HG03108 (cell line): ENCODE data around the gene ZNF385C.

Experiments used
- ATAC-seq: cut with Tn5 transposase; IDR thresholded peaks from one replicate; pipeline ENCODE4 v1.9.1; 2021; ENCODE audit warnings: moderate library complexity; ENCODE audit not compliant: unreplicated experiment

The ZNF385C gene

DNA sequence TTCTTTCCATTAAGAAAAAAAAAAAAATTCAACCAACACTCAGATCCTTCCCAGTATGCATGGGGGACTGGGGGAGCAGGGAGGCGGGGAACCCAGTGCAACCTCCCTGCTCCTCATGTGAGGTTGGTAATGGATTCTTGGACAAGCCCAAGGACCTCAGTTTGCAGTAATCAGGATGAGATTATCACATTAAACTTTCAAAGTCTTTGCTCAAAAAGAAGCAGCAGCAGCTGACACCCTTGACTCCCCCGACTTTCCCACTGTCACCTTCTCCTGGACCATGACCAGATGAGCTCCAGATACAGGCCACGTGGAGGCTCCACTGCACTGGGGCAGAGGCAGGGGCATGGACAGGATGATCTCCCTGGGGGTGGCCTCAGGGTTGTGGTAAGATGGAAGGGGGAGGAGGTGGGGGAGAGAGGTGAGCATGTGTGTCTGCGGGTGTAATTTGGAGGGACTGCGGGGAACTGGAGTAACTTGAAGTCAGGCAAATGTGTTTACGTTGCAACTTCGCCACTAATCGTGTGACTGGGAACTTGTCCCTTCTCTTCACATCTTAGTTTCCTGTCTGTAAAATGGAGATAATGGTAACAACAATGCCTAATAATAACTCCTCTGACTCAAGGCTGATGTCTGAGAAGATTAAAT, 19.8 kb downstream of the ZNF385C start:
- ATAC-seq, result no peak

DNA sequence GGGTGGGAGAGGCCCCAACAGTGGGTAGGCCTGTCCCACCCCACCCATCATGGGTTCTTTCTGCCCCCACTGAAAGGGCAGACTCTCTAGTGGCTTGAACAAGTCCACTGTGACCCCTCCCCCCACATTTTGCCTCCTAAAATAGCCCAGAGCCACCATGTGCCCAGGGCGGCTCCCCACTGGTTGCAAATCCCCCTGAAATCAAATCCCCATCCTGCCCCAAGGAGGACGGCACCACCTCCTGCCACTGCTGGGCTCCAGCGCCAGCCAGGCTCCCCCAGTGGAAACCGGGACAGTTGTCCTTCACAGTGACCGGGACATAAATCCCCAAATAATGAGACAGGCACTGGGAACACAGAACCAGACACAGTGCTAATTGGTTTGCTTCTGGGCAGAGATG, 20.5 kb downstream of the ZNF385C start:
- no peak for ATAC-seq

DNA sequence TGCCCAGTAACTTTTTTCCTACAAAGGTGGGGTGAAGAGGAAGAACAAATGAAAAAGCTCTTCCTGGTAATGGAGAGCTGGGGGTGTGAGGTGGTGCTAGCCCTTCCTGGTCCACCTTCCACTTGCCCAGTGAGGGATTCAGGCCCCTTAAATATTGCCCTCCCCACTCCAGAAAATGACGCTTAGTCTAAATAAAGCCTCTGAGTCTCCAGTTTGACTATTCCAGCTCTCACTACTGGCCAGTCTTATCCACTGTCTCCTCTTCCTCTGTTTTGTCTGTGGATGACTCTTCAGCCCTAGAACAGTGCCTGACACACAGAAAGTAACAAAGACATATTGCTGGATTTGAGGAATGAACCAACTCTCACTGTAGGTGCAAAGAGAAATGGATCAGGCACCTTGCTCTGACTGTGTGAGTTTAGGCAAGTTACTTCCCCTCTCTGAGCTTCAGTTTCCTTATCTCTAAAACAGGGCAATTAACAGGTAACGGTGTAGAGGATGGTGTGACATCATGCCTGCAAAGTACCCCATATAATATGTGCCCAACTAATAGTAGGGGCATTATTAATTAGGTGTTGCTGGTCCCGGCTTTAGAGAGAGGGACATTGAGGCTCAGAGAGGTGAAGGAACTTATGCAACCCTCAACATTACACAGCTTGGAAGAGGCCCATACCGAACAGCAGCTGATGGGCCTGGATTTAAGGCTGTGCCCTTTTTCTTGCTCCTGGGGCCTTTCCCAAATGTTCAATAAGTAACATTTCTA, 21.3 kb downstream of the ZNF385C start:
- no peak for ATAC-seq

DNA sequence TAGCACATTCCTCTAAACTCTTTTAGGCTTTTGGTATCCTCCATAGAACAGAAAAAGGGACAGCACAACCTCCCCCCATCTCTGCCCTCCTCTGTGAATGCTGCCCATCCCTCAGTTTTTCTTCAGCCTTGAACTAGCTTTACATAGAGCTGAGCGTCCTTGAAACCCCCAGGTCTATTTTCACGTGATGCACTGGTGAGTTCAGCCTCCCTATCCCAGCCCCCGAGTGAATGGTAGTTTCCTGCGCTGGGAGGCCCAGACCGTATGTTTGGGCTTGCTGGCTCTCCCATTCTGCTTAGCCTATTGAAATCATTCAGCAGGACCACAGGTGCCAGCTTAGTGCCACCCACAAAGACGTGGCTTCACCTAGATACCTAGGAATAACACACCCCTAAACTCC, 22.5 kb downstream of the ZNF385C start:
- no peak for ATAC-seq

- no peak for ATAC-seq
Observed at GRCh38 chr17:42072323-42073187, 25.7 kb downstream of the ZNF385C start.

DNA sequence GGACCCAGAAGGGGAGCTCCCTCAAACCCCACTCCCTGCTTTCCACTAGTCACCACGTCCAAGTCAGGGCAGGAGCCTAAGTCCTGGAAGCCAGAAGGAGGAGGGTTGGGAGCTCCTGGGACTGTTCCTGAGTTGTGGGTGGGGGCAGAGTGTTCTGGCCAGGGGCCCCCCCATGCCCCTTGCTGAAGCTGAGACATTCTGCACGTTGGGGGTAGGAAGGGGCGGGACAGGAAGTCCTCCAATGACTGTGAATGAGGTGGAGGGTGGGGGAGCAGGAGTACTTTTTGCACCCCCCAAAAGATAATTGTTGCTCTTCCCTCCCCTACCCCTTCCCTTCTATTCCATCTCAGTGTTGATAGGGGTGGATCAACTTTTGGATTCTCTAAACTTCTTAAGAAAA, 26.5 kb downstream of the ZNF385C start:
- ATAC-seq, result no peak

GRCh38 chr17:42068979-42069378, 29.3 kb downstream of the ZNF385C start:
- ATAC-seq, result no peak

DNA sequence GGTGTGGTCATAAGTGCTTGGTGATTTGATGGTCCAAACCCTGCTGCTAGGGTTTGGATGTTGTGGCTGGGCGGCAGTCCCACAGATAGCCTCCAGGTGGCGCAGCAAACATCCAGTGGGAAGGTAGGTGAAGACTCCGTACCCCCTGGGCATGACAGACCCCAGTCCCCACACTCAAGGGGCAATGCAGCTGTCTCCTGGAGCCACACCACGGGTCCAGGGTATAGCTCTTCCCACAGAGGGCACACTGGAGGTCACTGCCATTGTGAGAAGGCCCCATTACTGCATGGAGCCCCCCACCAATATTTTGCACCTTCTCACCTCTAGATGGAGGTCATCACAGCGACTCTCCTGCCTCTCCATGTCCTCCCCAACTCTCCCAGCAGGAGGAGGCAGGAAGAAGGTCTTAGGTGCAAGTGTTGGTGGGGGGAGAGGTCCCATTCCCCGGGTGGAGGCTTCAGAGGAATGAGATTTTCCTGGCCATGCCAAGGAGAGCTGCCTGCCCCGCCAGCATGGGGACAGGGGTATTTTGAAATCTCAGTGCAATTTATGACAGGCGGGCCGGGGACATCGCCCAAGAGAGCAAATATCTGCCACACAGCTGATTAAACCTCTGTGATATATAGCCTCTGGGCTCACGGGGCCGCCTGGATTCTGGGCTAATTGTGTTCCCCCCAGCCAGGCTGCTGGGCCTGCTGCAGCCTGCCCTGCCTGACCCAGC, 30.7 kb downstream of the ZNF385C start:
- no peak for ATAC-seq

- ATAC-seq, result no peak
Observed at GRCh38 chr17:42065201-42065600, 33.1 kb downstream of the ZNF385C start.

- no peak for ATAC-seq
Observed at GRCh38 chr17:42062681-42063080, 35.6 kb downstream of the ZNF385C start.

GRCh38 chr17:42061646-42062487, 36.4 kb downstream of the ZNF385C start:
- ATAC-seq, result no peak

DNA sequence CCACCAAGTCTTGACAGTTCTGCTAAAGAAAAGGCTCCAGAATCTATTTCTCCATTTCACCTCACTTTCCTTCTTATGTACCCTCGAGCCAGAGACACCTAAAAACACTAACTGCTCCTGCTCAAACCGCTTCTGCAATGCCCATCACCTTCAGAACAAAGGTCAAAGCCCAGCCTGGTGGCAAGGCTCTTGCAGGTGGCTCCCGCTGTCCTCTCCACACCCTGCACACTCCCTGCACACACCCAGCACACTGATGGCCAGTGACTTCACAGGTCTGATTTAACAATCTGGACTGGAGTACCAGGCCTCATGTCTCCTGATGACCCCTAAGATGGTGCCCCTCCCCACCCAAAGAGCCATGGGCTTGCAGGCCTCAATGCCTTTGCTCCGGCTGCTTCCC, 38.0 kb downstream of the ZNF385C start:
- ATAC-seq, result no peak

DNA sequence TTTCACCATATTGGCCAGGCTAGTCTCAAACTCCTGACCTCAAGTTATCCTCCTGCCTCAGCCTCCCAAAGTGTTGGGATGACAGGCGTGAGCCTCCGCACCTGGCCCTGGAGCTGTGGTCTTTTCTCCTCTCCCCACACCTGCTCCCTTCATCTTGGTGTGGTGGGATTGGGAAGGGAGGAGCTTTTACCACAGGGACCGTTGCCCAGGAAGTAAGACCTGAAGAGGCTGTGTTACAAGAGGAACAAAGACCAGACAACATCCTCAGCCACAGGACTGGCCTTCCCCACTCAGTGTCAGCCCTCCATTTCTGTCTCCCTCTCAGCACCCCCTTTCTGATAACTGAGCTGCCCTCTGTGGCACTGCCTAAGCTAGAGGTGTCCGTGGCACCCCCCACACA, 38.5 kb downstream of the ZNF385C start:
- ATAC-seq, result no peak

DNA sequence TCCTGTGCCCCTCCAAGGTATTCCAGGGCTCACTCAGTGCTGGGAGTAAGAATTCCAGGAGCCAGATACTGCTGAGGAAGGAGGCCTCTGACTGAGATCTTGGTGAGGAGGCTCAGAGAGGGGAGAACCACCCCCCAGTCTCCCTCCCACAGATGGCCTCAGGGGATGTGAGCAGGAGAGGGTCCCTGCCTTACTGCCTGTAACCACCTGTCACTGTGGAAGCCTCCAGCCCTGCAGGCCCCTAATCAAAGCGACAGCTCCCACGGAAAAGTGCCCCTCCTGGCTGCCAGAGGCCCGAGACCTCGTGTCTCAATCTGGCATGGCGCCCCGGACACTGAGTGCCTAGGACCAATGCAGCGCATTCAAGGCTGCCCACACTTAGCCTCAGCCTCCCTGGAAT, 40.2 kb downstream of the ZNF385C start:
- no peak for ATAC-seq

DNA sequence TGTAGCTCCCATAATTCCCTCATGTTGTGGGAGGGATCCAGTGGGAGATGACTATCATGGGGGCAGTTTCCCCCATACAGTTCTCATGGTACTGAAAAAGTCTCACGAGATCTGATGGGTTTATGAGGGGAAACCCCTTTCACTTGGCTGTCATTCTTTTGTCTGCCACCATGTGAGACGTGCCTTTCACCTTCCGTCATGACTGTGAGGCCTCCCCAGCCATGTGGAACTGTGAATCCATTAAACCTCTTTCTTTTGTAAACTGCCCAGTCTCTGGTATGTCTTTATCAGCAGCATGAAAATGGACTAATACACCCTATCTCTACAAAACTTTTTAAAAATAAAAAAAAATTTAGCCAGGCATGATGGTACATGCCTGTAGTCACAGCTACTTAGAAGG, 41.6 kb downstream of the ZNF385C start:
- no peak for ATAC-seq

DNA sequence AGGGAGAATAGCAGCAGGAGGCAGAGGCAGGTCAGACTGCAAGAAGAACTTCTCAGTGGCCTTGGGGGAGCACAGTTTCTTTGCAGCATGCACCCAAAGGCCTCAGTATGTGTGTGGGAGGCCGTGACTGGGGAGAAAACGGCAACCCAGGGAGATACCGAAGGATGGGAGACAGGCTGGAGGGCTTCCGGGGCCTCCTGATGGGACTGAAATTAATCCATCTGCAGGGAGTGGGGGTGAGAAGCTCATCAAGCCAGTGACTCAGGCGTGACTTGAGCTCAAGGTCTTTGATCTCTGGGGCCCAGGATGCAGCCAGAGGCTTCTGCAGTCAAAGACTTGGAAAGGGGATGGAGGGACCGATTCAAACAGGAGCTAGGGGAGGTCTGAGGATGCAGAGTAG, 42.8 kb downstream of the ZNF385C start:
- no peak for ATAC-seq

DNA sequence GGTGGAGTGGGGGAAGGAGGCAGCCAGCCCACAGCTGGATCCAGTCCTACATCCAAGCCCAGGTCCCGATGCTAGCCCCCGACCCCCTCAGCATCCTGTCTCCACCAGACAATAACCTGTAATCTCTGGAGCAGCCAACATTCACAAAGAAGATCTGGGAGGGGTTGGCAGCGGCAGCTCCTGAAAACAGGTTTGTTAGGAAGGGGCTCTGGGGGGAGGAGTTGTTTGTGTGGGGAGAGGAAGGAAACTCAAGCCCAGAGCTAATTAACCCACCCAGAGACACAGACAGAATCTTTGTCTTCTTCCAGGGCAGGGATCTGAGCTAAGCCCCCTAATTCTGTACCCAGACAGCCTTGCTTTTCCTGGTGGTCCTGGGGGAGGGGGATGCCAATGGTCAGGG, 43.2 kb downstream of the ZNF385C start:
- ATAC-seq, result no peak

DNA sequence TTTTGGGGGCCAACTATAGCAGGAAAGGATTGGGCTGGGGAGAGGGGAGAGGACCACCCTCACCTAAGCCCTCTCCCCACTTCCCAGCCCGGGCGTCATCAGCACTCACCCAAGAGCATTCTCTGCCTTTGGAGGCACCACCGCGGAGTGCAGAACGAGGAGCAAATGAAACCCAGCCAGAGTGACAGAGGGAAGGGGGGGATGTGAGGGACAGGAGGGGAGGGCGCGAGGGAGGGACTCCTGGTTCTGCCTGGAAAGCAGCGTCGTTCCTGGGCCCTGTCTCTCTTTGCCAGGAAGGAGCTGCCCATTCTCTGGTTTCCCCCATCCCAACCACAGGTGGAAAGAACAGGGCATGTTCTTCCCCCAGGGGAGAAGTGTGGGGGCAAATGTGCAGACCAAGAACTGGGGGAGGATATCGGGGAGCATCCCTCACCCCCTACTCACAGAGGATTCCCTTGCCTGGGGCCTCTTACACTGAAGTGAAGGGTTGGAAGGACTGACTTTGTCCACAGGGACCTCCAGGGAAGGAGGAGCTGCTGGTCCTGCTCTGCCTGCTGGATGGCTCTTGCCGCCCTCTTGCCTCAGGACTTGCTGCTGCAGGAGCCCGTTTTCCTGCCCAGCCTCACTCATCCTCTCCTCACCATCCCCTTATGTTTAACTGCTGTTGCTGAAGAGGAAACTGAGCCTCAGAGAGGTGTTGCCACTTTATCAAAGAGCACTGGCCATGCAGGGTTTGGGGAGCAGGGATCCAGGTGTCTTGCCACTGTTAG, 44.4 kb downstream of the ZNF385C start:
- ATAC-seq, result no peak

DNA sequence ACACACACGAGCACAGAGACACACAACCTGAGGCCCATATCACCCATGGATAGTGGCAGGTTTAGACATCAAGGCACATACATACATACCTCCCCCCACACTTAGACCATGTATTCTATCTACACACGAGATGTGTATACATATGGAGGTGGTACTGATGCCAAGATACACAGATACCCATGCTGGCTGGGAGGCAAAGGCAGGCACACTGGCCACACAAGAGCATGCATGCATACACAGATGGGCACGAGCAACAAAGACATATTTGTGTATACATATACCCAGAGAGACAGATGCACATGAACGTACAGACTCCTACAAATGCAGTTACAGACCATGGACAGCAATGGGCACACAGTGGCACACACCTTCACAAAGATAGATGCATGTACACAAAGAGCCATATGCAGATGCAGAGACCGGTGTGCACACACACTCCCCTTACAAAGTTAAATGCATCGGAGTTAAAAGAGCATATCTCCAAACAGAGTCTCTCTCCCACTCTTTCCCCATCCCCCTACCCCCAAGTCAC, 45.9 kb downstream of the ZNF385C start:
- ATAC-seq, result no peak
